CD4-positive, alpha-beta T cell treated with Interleukin-10 for 1 hour (primary cell): ENCODE measurements around the gene GNA12.

Experiments
- DNase-seq: peaks from one replicate; pipeline ENCODE4 v3.0.0-alpha.2; 2020

The GNA12 gene

GRCh38 chr7:2814946-2815874, 28.9 kb downstream of the GNA12 start:
- DNase-seq, result no peak

GRCh38 chr7:2814186-2814945, 29.7 kb downstream of the GNA12 start:
- DNase-seq, result no peak

- DNase-seq, result no peak
Measured at GRCh38 chr7:2813350-2814185, 30.5 kb downstream of the GNA12 start.

GRCh38 chr7:2812831-2813230, 31.3 kb downstream of the GNA12 start:
- no peak for DNase-seq

- no peak for DNase-seq
Measured at GRCh38 chr7:2812114-2812487, 32.0 kb downstream of the GNA12 start.

GRCh38 chr7:2811476-2812113, 32.5 kb downstream of the GNA12 start:
- no peak for DNase-seq

GRCh38 chr7:2810682-2811415, 33.3 kb downstream of the GNA12 start:
- no peak for DNase-seq

GRCh38 chr7:2809903-2810625, 34.0 kb downstream of the GNA12 start:
- no peak for DNase-seq

GRCh38 chr7:2808891-2809665, 35.0 kb downstream of the GNA12 start:
- DNase-seq, result no peak

- DNase-seq, result no peak
Measured at GRCh38 chr7:2807845-2808772, 36.0 kb downstream of the GNA12 start.

- DNase-seq, result no peak
Measured at GRCh38 chr7:2807460-2807844, 36.7 kb downstream of the GNA12 start.

- DNase-seq, result no peak
Measured at GRCh38 chr7:2806571-2806970, 37.5 kb downstream of the GNA12 start.

GRCh38 chr7:2805213-2805944, 38.7 kb downstream of the GNA12 start:
- no peak for DNase-seq

- no peak for DNase-seq
Measured at GRCh38 chr7:2804227-2804763, 39.8 kb downstream of the GNA12 start.

GRCh38 chr7:2803755-2804154, 40.4 kb downstream of the GNA12 start:
- no peak for DNase-seq

GRCh38 chr7:2803342-2803692, 40.8 kb downstream of the GNA12 start:
- DNase-seq, result no peak

- DNase-seq, result no peak
Measured at GRCh38 chr7:2802504-2803341, 41.4 kb downstream of the GNA12 start.
